Kidney (tissue), 14 donors: ENCODE results near the gene UROD. TPM values are rescaled to one million over a fixed set of nuclear protein-coding genes. Genes with fewer than 3 reads are reported as not detected.
"Not testable (repeated sequence)": the region's sequence is repeated elsewhere in the genome, so short reads cannot be mapped to it uniquely, and the experiment has no call there.

Source experiments
- DNase-seq, 5 donors: peaks; one replicate each; pipeline ENCODE4 v3.0.0-alpha.2; 2013 to 2020
- FAIRE-seq: peaks from 2 replicates; lab custom pipeline; 2012; peaks lifted over from hg19 to GRCh38; lab: Jason Lieb, UNC
- H3K27ac ChIP-seq, 2 donors: one replicate each; pipeline ENCODE4 v1.7.0; 2013; ENCODE audit warnings: low read depth in 2 of 2, low read length in 2 of 2, inconsistent platforms in 1 of 2
- H3K27me3 ChIP-seq: one replicate; pipeline ENCODE4 v1.7.1; 2013; ENCODE audit warnings: low read length, inconsistent platforms; ENCODE audit not compliant: control insufficient read depth, insufficient read depth
- H3K36me3 ChIP-seq, 3 donors: one replicate each; pipeline versions ENCODE4 v1.7.0 to v1.7.1; 2013; ENCODE audit warnings: low read length in 3 of 3, control low read depth in 1 of 3, inconsistent platforms in 1 of 3; ENCODE audit not compliant: insufficient read depth in 3 of 3, control insufficient read depth in 2 of 3
- H3K4me1 ChIP-seq, 3 donors: one replicate each; pipeline versions ENCODE4 v1.7.0 to v1.7.1; 2013; ENCODE audit warnings: low read length in 3 of 3, inconsistent platforms in 1 of 3, low read depth in 1 of 3; ENCODE audit not compliant: control insufficient read depth in 2 of 3, insufficient read depth in 2 of 3
- H3K4me3 ChIP-seq, 3 donors: one replicate each; pipeline versions ENCODE4 v1.7.0 to v1.8.1; 2013; ENCODE audit warnings: low read length in 3 of 3, control low read depth in 1 of 3, inconsistent platforms in 1 of 3
- H3K9ac ChIP-seq, 3 donors: one replicate each; pipeline versions ENCODE4 v1.7.0 to v1.7.1; 2013; ENCODE audit warnings: low read length in 3 of 3, control low read depth in 1 of 3, inconsistent platforms in 1 of 3
- H3K9me3 ChIP-seq, 3 donors: one replicate each; pipeline versions ENCODE4 v1.7.0 to v1.7.1; 2013; ENCODE audit warnings: low read length in 3 of 3, control low read depth in 1 of 3, inconsistent platforms in 1 of 3; ENCODE audit not compliant: control insufficient read depth in 2 of 3, insufficient read depth in 1 of 3
- intact Hi-C: fragments of 100-400 bp; cut with DNase I; formaldehyde crosslinking; loops from one replicate; pipeline ENCODE4 v1.11.1; 2022
- polyA plus RNA-seq: library from polyadenylated mRNA; stranded (reverse); fragments of 350-450 nt; fragmentation: Illumina TruSeq; extraction: RNeasy Lipid Tissue Mini Kit (QIAGEN cat#74804); gene quantifications from one replicate; pipeline ENCODE4 v1.2.3, GENCODE V29; 2014; ENCODE audit warnings: low read depth, low replicate concordance; ENCODE audit not compliant: insufficient read depth
- total RNA-seq: library from RNA; stranded (reverse); fragmentation: NEBNext Ultra II Directional; extraction: Animal tissue kit (Norgen Biotek cat#: 25700); gene quantifications from one replicate; pipeline ENCODE4 v1.2.1, GENCODE V29; 2021
- TF ChIP-seq, protein P1 (sequence below): IDR thresholded peaks from 3 replicates; pipeline ENCODE4 v1.5.1; 2012; ENCODE audit warnings: mild to moderate bottlenecking, moderate library complexity, borderline replicate concordance; ENCODE audit not compliant: insufficient read depth; ENCODE audit errors: extremely low read depth
- donor health status: control.
- donor health status: control.
- donor health status: control.
- donor health status: control.
- donor health status: control.
- donor health status: DM: yes; HTN: yes; CAD: no.
- donor health status: Normal renal cell carcinoma (clear cell type).

UROD gene
- total and polyA plus RNA-seq, 2 donors from 2014 or later: 71.0 to 172 TPM

DNA sequence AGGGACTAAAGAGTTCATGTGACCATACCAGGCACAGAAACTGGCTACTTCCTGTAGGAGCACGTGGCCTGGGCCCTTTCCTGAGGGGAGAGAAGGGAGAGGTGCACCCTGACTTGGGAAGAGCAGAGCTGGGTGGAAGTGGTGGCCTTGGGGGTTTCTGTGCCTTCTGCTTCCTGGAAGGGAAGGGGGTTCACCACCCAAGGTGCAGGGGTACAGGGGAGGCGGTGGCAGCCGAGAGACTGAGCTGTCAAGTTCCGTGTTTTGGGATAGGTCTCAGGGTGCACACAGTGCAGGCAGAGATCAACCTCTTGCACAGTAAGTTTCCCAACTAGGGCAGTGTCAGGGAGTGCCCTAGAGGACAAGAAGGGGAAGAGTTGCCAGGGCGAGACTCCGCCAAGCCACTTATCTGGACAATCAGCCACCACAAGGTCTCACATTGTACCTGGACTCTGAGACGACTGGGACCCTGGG lies 11.0 kb upstream of the UROD start:
- H3K4me3 ChIP-seq: no peak overlapping the region
- DNase-seq (no peak), FAIRE-seq (no peak)
- peaks cover 5 to 26% (median 21%) of the 10 kb centered on the region in 3 donors for H3K36me3 ChIP-seq
- TF ChIP-seq, protein P1, sequence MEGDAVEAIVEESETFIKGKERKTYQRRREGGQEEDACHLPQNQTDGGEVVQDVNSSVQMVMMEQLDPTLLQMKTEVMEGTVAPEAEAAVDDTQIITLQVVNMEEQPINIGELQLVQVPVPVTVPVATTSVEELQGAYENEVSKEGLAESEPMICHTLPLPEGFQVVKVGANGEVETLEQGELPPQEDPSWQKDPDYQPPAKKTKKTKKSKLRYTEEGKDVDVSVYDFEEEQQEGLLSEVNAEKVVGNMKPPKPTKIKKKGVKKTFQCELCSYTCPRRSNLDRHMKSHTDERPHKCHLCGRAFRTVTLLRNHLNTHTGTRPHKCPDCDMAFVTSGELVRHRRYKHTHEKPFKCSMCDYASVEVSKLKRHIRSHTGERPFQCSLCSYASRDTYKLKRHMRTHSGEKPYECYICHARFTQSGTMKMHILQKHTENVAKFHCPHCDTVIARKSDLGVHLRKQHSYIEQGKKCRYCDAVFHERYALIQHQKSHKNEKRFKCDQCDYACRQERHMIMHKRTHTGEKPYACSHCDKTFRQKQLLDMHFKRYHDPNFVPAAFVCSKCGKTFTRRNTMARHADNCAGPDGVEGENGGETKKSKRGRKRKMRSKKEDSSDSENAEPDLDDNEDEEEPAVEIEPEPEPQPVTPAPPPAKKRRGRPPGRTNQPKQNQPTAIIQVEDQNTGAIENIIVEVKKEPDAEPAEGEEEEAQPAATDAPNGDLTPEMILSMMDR: no peak
- no peaks in the 10 kb centered on the region for H3K27me3 ChIP-seq
- H3K27ac ChIP-seq: no peak overlapping the region
- H3K9ac ChIP-seq: no peak overlapping the region
- H3K4me1 ChIP-seq: no peaks in the 10 kb centered on the region
- intact Hi-C loops: no loop called here
- no peaks in the 10 kb centered on the region for H3K9me3 ChIP-seq

DNA sequence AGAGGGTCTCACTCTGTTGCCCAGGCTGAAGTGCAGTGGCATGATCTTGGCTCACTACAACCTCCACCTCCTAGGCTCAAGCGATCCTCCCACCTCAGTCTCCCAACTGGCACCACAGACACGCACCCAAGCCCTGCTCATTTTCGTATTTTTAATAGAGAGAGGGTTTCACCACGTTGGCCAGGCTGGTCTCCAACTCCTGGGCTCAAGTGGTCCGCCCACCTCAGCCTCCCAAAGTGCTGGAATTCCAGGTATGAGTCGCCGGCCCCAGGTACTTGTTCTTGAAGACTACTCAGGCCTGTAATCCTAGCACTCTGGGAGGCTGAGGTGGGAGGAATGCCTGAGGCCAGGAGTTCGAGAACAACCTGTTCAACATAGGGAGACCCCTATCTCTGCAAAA lies 10.5 kb upstream of the UROD start:
- H3K4me3 ChIP-seq, FAIRE-seq, H3K27ac ChIP-seq, H3K27me3 ChIP-seq, intact Hi-C loops, H3K9ac ChIP-seq, H3K9me3 ChIP-seq, H3K4me1 ChIP-seq, DNase-seq: not testable (repeated sequence)
- peaks cover 5 to 27% (median 22%) of the 10 kb centered on the region in 3 donors for H3K36me3 ChIP-seq

DNA sequence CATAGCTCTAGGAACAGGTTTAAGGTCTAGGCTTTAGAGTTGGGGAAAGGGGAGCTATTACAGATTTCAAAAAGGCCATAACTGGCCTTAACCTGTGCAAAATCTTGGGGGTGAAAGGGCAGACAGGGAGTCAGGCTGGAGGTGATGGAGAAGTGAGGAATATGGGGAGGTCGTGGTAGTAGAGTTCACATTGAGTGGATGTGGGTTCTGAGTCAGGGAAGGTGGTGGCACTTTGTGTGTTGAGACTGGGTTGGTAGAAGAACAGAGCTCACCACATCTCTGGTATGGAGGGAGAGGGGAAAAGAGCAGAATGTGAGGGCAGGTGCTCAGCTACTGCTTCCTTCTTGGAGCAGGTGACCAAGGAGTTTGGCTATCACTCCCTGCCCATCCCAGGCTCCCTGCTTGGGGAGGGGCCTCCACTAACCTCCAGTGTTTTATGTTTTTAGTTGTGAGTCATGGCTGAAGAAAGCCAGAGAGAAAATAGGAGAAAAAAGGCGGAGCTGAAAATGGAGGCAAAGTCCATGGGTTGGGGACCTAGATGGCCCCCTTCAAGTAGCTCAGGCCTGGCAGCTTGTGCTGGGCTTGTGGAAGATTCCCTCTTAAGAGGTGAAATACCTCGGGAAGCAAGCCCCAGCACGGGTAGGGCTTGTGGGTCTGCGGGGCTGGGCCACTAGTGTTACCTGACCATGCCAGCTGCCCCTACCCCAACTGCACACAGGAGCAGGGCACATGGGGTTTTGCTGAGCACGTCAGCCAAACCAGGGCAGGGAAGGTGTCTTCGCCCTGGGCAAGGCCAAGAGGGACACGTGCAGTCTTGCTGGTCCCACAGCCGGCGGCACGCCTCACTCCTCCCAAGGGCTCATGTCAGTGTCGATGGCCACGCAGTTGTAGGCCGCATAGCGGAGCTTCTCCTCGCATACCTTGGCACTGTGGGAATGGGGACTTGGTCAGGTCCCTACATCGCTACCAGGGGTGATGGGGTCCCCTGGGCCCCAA lies 9.1 kb upstream of the UROD start:
- Histone ChIP-seq H3K27me3 (no peaks in the 10 kb centered on the region), H3K9me3 (no peaks in the 10 kb centered on the region), H3K4me3 (no peak overlapping the region), H3K9ac (no peak overlapping the region), H3K36me3 (peaks cover 10 to 40% (median 35%) of the 10 kb centered on the region in 3 donors), H3K4me1 (no peaks in the 10 kb centered on the region), H3K27ac (no peak overlapping the region)
- FAIRE-seq (no peak), DNase-seq (no peak)
- intact Hi-C loops: no loop called here
- TF ChIP-seq, protein P1: no peak

DNA sequence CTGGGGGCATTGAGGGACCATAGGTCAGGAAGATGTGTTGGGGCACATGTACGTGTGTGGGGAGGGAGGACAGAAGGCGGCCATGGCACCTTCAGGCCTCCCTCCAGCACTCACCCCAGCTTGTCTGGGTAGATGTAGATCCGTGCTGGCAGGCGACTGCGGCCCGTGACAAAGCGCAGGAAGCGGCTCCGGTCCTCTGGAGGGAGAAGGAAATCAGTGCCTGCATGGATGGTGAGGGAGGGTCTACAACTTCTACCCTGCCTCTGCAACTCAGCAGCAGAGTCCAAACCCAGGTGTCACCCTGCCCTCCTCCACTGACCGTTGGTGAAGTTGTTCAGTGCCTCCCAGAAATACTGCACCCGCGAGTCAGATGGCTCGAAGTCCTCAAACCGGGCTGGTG lies 8.3 kb upstream of the UROD start:
- Histone ChIP-seq H3K27ac (no peak overlapping the region), H3K4me3 (no peak overlapping the region), H3K9ac (no peak overlapping the region), H3K4me1 (no peaks in the 10 kb centered on the region), H3K27me3 (no peaks in the 10 kb centered on the region), H3K36me3 (peaks cover 10 to 48% (median 43%) of the 10 kb centered on the region in 3 donors), H3K9me3 (no peaks in the 10 kb centered on the region)
- FAIRE-seq: no peak
- intact Hi-C loops: no loop called here
- TF ChIP-seq, protein P1: no peak
- DNase-seq: no peak
